Thyroid gland (tissue), 4 donors: ENCODE data around the gene SCGN.

Experiments
- CTCF ChIP-seq, 6 experiments: fragments of 200-600 bp in 3 of 6; fragments of 450-650 bp in 3 of 6; sonication (generic) in 3 of 6; IDR thresholded peaks; one replicate each; pipeline ENCODE4 v1.5.1; 2016 to 2019; ENCODE audit warnings: antibody characterized with exemption in 6 of 6, mild to moderate bottlenecking in 2 of 6, inconsistent platforms in 1 of 6, moderate library complexity in 1 of 6
- POLR2A ChIP-seq, 2 donors: fragments of 450-650 bp; IDR thresholded peaks; one replicate each; pipeline ENCODE4 v1.6.1; 2017; ENCODE audit warnings: antibody characterized with exemption in 2 of 2, mild to moderate bottlenecking in 2 of 2, moderate library complexity in 1 of 2

- TF ChIP-seq CTCF (IDR thresholded peaks at IDR 0.05) (no peak), POLR2A (IDR thresholded peaks at IDR 0.05) (no peak)
Measured at GRCh38 chr6:25699649-25700048, 47.6 kb downstream of the SCGN start.
